Motor neuron (in vitro differentiated cells): ENCODE data around the gene TSSK6. TPM values are rescaled to one million over a fixed set of nuclear protein-coding genes. Genes with fewer than 3 reads are reported as not detected.

Experiments
- ATAC-seq, 8 experiments: fragments of 200-7000 bp; cut with Tn5 transposase; replicated peaks in 6 of 8; 2 replicates each; pipeline ENCODE4 v1.8.0; 2021; ENCODE audit warnings: mild to moderate bottlenecking in 8 of 8, moderate library complexity in 8 of 8
- H3K27ac ChIP-seq, 2 donors: fragments of 250-450 bp; sonication (Bioruptor Pico); 2 replicates each; pipeline ENCODE4 v1.9.0; 2021; ENCODE audit warnings: antibody characterized with exemption in 2 of 2, mild to moderate bottlenecking in 2 of 2, moderate library complexity in 1 of 2
- H3K4me1 ChIP-seq, 2 donors: fragments of 250-450 bp; sonication (Bioruptor Pico); replicated peaks in 1 of 2; 2 replicates each; pipeline ENCODE4 v1.6.1; 2021; ENCODE audit warnings: antibody characterized with exemption in 2 of 2, mild to moderate bottlenecking in 2 of 2, moderate library complexity in 1 of 2
- H3K4me3 ChIP-seq, 5 donors: fragments of 250-450 bp; sonication (Bioruptor Pico); 2 replicates each; pipeline ENCODE4 v1.9.0; 2021; ENCODE audit warnings: antibody characterized with exemption in 5 of 5, mild to moderate bottlenecking in 5 of 5, moderate library complexity in 4 of 5
- WGBS, 10 experiments: fragments of 450-650 bp; shearing (Covaris generic); methylation state at CpG; one replicate each; pipeline ENCODE4 v1.0.0; 2022; 5-methylcytosine and 5-hydroxymethylcytosine counted together
- in situ Hi-C, 9 experiments: fragments of 400-800 bp; cut with MboI; loops; one replicate each; pipeline ENCODE4 v1.15.0; 2021; ENCODE audit warnings: low sequenced_read_pairs in 9 of 9, low pct_unique_long_range_greater_than_20kb in 2 of 9; ENCODE audit not compliant: unreplicated experiment in 9 of 9
- total RNA-seq, 8 experiments: library from RNA; unstranded; fragments of 300-600 nt; gene quantifications; 2 replicates each; pipeline versions ENCODE4 v1.2.3 to v1.2.4, GENCODE V29; 2022

TSSK6 gene
- total RNA-seq, result 1 to 10 TPM in 7 of 8 experiments, under 1 TPM in 1; 0.92 to 3.2 (median 2.0) TPM

DNA sequence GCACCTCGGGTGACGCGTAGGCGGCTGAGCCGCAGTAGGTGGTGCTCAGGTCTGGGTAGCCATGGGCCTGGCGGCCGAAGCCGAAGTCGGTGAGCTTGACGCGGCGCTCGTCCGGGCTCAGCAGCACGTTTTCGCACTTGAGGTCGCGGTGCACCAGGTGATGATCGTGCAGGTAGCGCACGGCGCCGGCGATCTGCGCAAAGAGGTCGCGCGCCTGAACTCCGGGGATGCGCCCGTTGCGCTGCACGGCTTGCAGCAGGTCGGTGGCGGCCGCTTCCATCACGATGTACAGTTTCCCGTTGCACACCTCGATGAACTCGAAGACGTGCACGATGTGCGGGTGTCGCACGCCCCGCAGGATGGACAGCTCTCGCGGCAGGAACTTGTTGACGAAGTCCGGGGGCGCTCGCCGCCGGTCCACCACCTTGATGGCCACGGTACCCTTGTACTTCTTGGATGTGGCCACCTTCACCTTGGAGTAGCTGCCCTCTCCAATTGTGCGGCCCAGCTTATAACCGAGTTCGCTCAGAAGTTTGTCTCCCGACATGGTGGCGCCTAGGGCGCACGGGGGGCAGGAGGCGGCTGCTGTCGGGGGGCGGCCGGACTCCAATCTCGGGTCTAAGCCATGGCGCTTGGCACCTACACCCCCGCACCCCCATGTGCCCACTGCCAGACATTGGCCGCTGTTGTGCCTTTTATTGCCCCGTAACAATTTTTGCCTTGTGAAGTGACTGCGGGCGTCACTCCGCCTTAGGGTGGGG is at the start of gene TSSK6:
TSS of gene TSSK6 (minus strand) at position 668 of the 761 bp plus-strand sequence. CDS start at position 547, 121 bp downstream.
- Histone ChIP-seq H3K4me3 (peak within 1 kb of the TSS; percentile 81 to 99 (median 85)), H3K4me1 (peaks cover 7 to 10% of the 10 kb centered on the region in 2 donors), H3K27ac (peak within 1 kb of the TSS; percentile 79 to 84)
- no peak for ATAC-seq
- 83 to 100% (median 95%) methylated on average over 2 to 7 of the region's 74 CpGs; no CpG with 5 or more reads in 5 of the 10 experiments for WGBS, 10 experiments
- in situ Hi-C loops, result no loop called here

DNA sequence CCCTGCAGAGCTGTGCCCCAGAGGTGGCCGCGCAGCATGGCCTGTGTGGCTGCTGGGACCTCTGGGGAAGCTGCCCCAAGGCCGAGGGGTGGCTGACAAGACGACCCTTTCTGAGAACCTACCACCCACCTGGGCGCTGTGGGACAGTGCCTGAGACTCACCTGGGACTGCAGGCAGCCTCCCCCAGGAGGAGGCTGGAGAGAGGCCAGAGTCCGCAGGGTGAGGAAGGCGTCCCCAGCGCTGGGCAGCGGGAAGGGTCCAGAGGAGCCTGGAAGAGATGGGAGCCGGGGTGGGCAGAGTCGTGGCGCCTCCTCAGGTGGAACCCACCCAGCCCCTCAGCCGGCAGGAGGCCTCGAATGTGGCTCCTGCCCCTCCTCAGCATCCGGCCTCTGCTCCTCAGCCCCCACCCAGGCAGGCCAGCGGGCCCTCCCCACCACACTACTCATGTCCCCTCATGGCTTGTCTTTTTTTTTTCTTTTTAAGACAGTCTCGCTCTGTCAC is 48.0 kb upstream of the TSSK6 start:
- Histone ChIP-seq H3K4me1 (no peaks in the 10 kb centered on the region), H3K4me3 (no peak overlapping the region), H3K27ac (no peak overlapping the region)
- WGBS, 10 experiments, result 100% methylated on average over 1 to 2 of the region's 17 CpGs; no CpG with 5 or more reads in 8 of the 10 experiments
- ATAC-seq, result no peak
- in situ Hi-C loops, result no loop called here

GRCh38 chr19:19562665-19563347 is 47.5 kb upstream of the TSSK6 start:
- H3K27ac ChIP-seq, result no peak overlapping the region
- peak in 5 of 8 experiments; percentile 12 to 47 (median 16) for ATAC-seq
- H3K4me3 ChIP-seq, result no peak overlapping the region
- in situ Hi-C loops, result no loop called here
- H3K4me1 ChIP-seq, result no peaks in the 10 kb centered on the region
- 100% methylated on average over 2 of the region's 17 CpGs; no CpG with 5 or more reads in 9 of the 10 experiments for WGBS, 10 experiments

DNA sequence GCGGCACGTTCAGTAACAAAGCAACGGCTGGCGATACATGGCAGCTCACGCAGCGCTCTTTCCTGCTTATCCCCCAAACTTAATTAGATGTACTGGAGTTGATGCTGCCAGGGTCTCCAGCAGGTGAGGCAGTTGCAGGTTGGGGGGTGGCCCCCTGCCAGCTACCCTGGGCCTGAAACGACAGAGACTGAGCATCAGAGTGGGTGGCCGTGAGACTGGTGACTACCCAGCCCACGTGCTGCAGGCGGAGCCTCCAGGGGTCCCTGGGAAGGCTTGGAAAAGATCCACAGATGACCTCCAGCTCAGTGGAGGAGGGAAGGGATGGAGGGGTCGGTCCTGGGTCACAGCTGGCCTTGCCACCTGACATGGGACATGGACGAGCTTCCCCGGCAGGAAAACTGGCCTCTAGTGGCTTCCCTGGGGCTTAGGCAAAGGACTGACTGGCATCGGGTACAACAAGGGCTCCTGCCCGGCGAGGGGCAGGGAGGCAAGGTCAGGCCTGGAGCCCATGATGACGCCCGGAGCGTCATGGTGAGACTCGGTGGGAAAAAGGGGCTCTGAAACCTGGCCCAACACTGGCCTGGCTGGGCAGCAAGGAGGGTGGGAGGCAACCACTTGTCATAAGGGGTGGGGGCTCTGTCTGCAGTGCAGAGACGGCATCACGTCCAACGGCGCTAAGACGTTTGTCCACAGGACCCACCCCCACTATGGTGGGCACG is 46.8 kb upstream of the TSSK6 start:
- Histone ChIP-seq H3K4me1 (no peaks in the 10 kb centered on the region), H3K27ac (no peak overlapping the region), H3K4me3 (no peak overlapping the region)
- in situ Hi-C loops, result no loop called here
- 51 to 92% (median 82%) methylated on average over 1 to 9 of the region's 26 CpGs; no CpG with 5 or more reads in 6 of the 10 experiments for WGBS, 10 experiments
- ATAC-seq, result no peak

- in situ Hi-C loops, result no loop called here
- Histone ChIP-seq H3K4me1 (no peaks in the 10 kb centered on the region), H3K4me3 (no peak overlapping the region), H3K27ac (no peak overlapping the region)
- peak in 1 of 8 experiments; percentile 54 for ATAC-seq
- 40 to 83% (median 60%) methylated on average over 1 to 3 of the region's 4 CpGs; no CpG with 5 or more reads in 6 of the 10 experiments for WGBS, 10 experiments
Observed at GRCh38 chr19:19559931-19560330, 44.6 kb upstream of the TSSK6 start.

- H3K4me1 ChIP-seq, result peaks cover 0 to 2% of the 10 kb centered on the region in 2 donors
- H3K27ac ChIP-seq, result no peak overlapping the region
- ATAC-seq, result no peak
- no peak overlapping the region for H3K4me3 ChIP-seq
- in situ Hi-C loops, result no loop called here
- WGBS, 10 experiments, result 86 to 100% (median 90%) methylated on average over 1 to 5 of the region's 16 CpGs; no CpG with 5 or more reads in 5 of the 10 experiments
Observed at GRCh38 chr19:19558636-19559035, 43.3 kb upstream of the TSSK6 start.

- H3K4me1 ChIP-seq, result peaks cover 0 to 2% of the 10 kb centered on the region in 2 donors
- in situ Hi-C loops, result no loop called here
- ATAC-seq, result no peak
- no peak overlapping the region for H3K4me3 ChIP-seq
- H3K27ac ChIP-seq, result no peak overlapping the region
- WGBS, 10 experiments, result 87% methylated on average over 3 of the region's 15 CpGs; no CpG with 5 or more reads in 9 of the 10 experiments
Observed at GRCh38 chr19:19558055-19558454, 42.7 kb upstream of the TSSK6 start.

GRCh38 chr19:19554074-19555023 is 39.0 kb upstream of the TSSK6 start:
- 72 to 100% (median 88%) methylated on average over 1 to 13 of the region's 34 CpGs; no CpG with 5 or more reads in 7 of the 10 experiments for WGBS, 10 experiments

DNA sequence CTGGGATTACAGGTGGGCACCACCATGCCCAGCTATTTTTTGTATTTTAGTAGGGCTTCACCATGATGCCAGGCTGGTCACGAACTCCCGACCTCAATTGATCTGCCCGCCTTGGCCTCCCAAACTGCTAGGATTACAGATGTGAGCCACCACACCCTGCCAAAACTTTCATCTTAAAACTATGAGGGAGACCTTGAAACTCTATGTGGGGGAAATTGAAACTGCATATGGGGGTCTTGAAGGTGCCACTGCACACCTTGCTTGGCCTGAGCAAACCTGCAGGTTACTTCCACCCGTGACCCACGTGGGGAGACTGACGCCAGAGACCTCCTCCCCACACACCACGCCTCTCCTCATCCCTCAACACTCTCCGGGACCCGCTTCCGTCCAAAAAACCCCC is 38.3 kb upstream of the TSSK6 start:
- no peak for ATAC-seq
- in situ Hi-C loops, result no loop called here
- 60 to 98% methylated on average over 3 to 9 of the region's 10 CpGs; no CpG with 5 or more reads in 8 of the 10 experiments for WGBS, 10 experiments

More at GRCh38 chr19:19554074-19555023, 39.0 kb upstream of the TSSK6 start:
- no peak overlapping the region for H3K4me3 ChIP-seq
- ATAC-seq, result peak; percentile 33 to 77 (median 42)
- H3K4me1 ChIP-seq, result peaks cover 0 to 2% of the 10 kb centered on the region in 2 donors
- in situ Hi-C loops, result no loop called here
- H3K27ac ChIP-seq, result no peak overlapping the region

DNA sequence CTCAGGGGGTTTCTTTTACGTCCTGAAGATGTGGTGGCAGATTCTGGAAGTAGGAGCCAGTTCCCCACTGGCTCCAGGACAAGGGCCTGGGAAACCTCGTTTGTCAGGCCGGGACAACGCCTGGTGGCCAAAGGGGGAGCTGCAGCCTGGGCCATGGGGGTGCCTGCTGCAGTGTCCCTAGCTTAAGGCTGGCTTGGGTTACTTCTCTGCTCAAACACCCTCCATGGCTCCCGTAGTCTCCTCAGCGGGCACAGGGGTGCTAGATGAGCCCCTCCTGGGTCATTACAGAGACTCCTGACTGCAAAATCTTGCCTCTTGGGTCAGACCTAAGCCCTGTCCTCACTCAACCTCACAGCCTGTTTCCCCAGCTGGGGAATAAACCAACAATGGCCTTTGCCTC is 37.5 kb upstream of the TSSK6 start:
- in situ Hi-C loops, result no loop called here
- H3K27ac ChIP-seq, result no peak overlapping the region
- peak in 6 of 8 experiments; percentile 21 to 72 (median 46) for ATAC-seq
- WGBS, 10 experiments, result no CpG with 5 or more reads among the region's 6 CpGs
- peaks cover 0 to 2% of the 10 kb centered on the region in 2 donors for H3K4me1 ChIP-seq
- H3K4me3 ChIP-seq, result no peak overlapping the region

More for the DNA sequence above, 38.3 kb upstream of the TSSK6 start:
- Histone ChIP-seq H3K27ac (no peak overlapping the region), H3K4me3 (no peak overlapping the region), H3K4me1 (peaks cover 0 to 2% of the 10 kb centered on the region in 2 donors)

- WGBS, 10 experiments, result 70 to 93% (median 81%) methylated on average over 2 to 3 of the region's 14 CpGs; no CpG with 5 or more reads in 6 of the 10 experiments
- in situ Hi-C loops, result no loop called here
- no peak overlapping the region for H3K27ac ChIP-seq
- no peak for ATAC-seq
- H3K4me1 ChIP-seq, result peaks cover 0 to 2% of the 10 kb centered on the region in 2 donors
- no peak overlapping the region for H3K4me3 ChIP-seq
Observed at GRCh38 chr19:19551853-19552192, 36.5 kb upstream of the TSSK6 start.
